Glomerular visceral epithelial cell (primary cell): ENCODE measurements around the gene FAM81B.

Source experiments
- DNase-seq: peaks from one replicate; pipeline ENCODE4 v3.0.0-alpha.2; 2016; ENCODE audit errors: extremely low spot score

The FAM81B gene

GRCh38 chr5:95471487-95471886, 80.3 kb downstream of the FAM81B start:
- DNase-seq: no peak

DNA sequence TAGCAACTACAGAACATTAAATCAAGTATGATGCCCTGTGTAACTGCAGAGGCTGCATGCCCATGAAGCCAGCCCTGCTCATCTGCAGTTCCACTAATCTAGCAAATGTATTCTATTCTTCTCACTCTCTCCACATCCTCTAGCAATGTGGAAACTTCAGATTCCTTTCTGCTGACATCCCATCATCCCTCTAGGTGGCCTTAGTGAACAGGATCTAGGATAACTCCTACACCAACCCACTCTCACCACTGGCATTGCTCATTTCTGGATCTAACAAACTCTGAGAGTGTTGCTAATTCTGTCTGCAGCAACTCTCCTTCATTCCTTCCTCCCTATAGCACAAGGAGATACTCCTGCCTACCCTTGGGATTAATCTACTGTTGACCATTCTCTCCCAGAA, 80.8 kb downstream of the FAM81B start:
- peak; percentile 14 for DNase-seq

- no peak for DNase-seq
Measured at GRCh38 chr5:95484421-95484820, 93.3 kb downstream of the FAM81B start.

DNA sequence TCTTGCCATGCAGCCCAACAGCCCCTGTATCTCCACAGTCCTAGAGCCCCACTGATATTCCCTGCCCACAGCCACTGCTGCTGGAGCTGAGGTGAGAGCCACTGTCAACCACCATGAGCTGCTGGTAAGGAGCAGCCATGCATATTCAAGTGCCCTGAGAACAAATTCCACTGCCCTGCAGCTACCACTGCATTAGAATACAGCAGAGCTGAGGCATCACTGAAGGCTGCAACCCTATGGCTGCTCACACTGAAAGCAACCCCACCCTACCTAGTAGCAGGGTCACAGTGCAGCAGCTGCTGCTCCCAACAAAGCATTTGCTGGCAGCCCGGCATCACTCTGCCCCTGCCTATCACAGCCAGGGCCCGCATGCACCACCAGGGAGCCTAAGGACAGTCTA, 95.0 kb downstream of the FAM81B start:
- DNase-seq: no peak

GRCh38 chr5:95487880-95488279, 96.7 kb downstream of the FAM81B start:
- no peak for DNase-seq
